Endothelial cell of umbilical vein (primary cell): ENCODE results near the gene THY1. TPM values are rescaled to one million over a fixed set of nuclear protein-coding genes. Genes with fewer than 3 reads are reported as not detected.

Experiments used
- BruUV-seq: library from RNA; stranded (reverse); fragments of 400-500 nt; replicated peaks from 2 replicates; lab custom pipeline; 2021; lab: Mats Ljungman, UMichigan
- CTCF ChIA-PET: fragments of 300-600, 350-600 bp; sonication (Branson Sonifier 250); formaldehyde crosslinking; loops from one replicate; lab custom pipeline; 2021; ENCODE audit warnings: antibody characterized with exemption, inconsistent platforms; lab: Charles Lee
- POLR2A ChIA-PET: fragments of 300-600, 350-600 bp; sonication (Branson Sonifier 250); formaldehyde crosslinking; loops from one replicate; lab custom pipeline; 2021; ENCODE audit warnings: antibody characterized with exemption, inconsistent platforms; lab: Charles Lee
- DNase-seq: peaks from one replicate; pipeline ENCODE4 v3.0.0-alpha.2; 2011; ENCODE audit warnings: low read depth, low spot score
- FAIRE-seq: peaks from 2 replicates; lab custom pipeline; 2011; peaks lifted over from hg19 to GRCh38; lab: Jason Lieb, UNC
- H2AFZ ChIP-seq: 2 replicates; pipeline ENCODE4 v1.6.0; 2012; ENCODE audit warnings: low read depth, low read length, control low read depth, inconsistent platforms
- H3K27ac ChIP-seq: 2 replicates; pipeline ENCODE4 v1.5.1; 2011; ENCODE audit warnings: low read depth, mild to moderate bottlenecking, control low read depth, low read length, moderate library complexity; ENCODE audit not compliant: insufficient read depth
- H3K27me3 ChIP-seq, 2 experiments: 2 replicates each; pipeline versions ENCODE4 v1.6.0 to v1.6.1; 2011; ENCODE audit warnings: low read length in 2 of 2, mixed read lengths in 1 of 2; ENCODE audit not compliant: control insufficient read depth in 2 of 2, insufficient read depth in 2 of 2
- H3K36me3 ChIP-seq, 2 experiments: 2 replicates in 1 of 2; 3 replicates in 1 of 2; pipeline ENCODE4 v1.5.1; 2011; ENCODE audit warnings: low read length in 2 of 2, mild to moderate bottlenecking in 1 of 2, moderate library complexity in 1 of 2; ENCODE audit not compliant: control insufficient read depth in 2 of 2, insufficient read depth in 2 of 2; ENCODE audit errors: extremely low read depth in 1 of 2
- H3K4me1 ChIP-seq: 3 replicates; pipeline ENCODE4 v1.5.1; 2011; ENCODE audit warnings: mild to moderate bottlenecking, low read length; ENCODE audit not compliant: control insufficient read depth, insufficient read depth; ENCODE audit errors: extremely low read depth
- H3K4me2 ChIP-seq: 2 replicates; pipeline ENCODE4 v1.6.1; 2011; ENCODE audit warnings: low read length, control low read depth, mixed read lengths; ENCODE audit not compliant: insufficient read depth
- H3K4me3 ChIP-seq, 3 experiments: fragments of 200-600 bp in 1 of 3; sonication (generic), shearing (Covaris generic) in 1 of 3; replicated peaks in 1 of 3; 2 replicates each; pipeline ENCODE4 v1.5.1; 2011 to 2016; ENCODE audit warnings: control low read depth in 3 of 3, low read length in 3 of 3, mild to moderate bottlenecking in 2 of 3, inconsistent platforms in 1 of 3, low read depth in 1 of 3, moderate library complexity in 1 of 3; ENCODE audit not compliant: insufficient read depth in 1 of 3
- H3K79me2 ChIP-seq: 2 replicates; pipeline ENCODE4 v1.6.0; 2012; ENCODE audit warnings: low read length, inconsistent platforms; ENCODE audit not compliant: control insufficient read depth, insufficient read depth
- H3K9ac ChIP-seq: replicated peaks from 2 replicates; pipeline ENCODE3; 2011; ENCODE audit warnings: low read length, control low read depth; ENCODE audit not compliant: insufficient read depth; ENCODE audit errors: extremely low read depth
- H3K9me1 ChIP-seq: replicated peaks from 3 replicates; pipeline ENCODE4 v1.6.0; 2011; ENCODE audit warnings: mild to moderate bottlenecking, low read length; ENCODE audit not compliant: control insufficient read depth, insufficient read depth; ENCODE audit errors: extremely low read depth
- H3K9me3 ChIP-seq: replicated peaks from 2 replicates; pipeline ENCODE4 v1.5.1; 2012; ENCODE audit warnings: low read length, inconsistent platforms; ENCODE audit not compliant: control insufficient read depth, insufficient read depth
- H4K20me1 ChIP-seq: replicated peaks from 2 replicates; pipeline ENCODE3; 2011; ENCODE audit warnings: mild to moderate bottlenecking, low read length; ENCODE audit not compliant: control insufficient read depth, insufficient read depth; ENCODE audit errors: extremely low read depth
- FOS ChIP-seq: IDR thresholded peaks from 2 replicates; pipeline ENCODE4 v1.6.1; 2011; ENCODE audit warnings: mild to moderate bottlenecking, low read length, moderate library complexity, borderline replicate concordance; ENCODE audit not compliant: insufficient read depth
- GATA2 ChIP-seq: IDR thresholded peaks from 2 replicates; pipeline ENCODE4 v1.7.0; 2011; ENCODE audit warnings: low read depth, mild to moderate bottlenecking, moderate library complexity, mixed read lengths, low read length; ENCODE audit not compliant: insufficient read length, insufficient read depth
- JUN ChIP-seq: IDR thresholded peaks from 2 replicates; pipeline ENCODE4 v1.6.1; 2011; ENCODE audit warnings: borderline replicate concordance, low read depth; ENCODE audit not compliant: insufficient read length, insufficient read depth
- MAX ChIP-seq: IDR thresholded peaks from 2 replicates; pipeline ENCODE4 v1.6.1; 2011; ENCODE audit not compliant: insufficient read depth, insufficient read length
- dilution Hi-C: fragments of 300-500 bp; cut with MboI; formaldehyde crosslinking; loops from one replicate; pipeline ENCODE4 v1.15.0; 2019; ENCODE audit warnings: low sequenced_read_pairs; ENCODE audit not compliant: extremely low pct_ligation_motif_present
- intact Hi-C: fragments of 100-400 bp; cut with micrococcal nuclease; formaldehyde crosslinking; loops from one replicate; pipeline ENCODE4 v1.10.0; 2022
- polyA plus RNA-seq, 4 experiments: library from polyadenylated mRNA; depleted of rRNA in 3 of 4; stranded (reverse) in 3 of 4; unstranded in 1 of 4; fragments of >200 nt; gene quantifications; 2 replicates each; pipeline versions ENCODE4 v1.2.1 to v1.2.3, GENCODE V29; 2011 to 2012; ENCODE audit warnings: missing spikeins in 1 of 4
- total RNA-seq: library from RNA; stranded (reverse); gene quantifications from 2 replicates; pipeline ENCODE4 v1.2.3, GENCODE V29; 2021

Gene THY1
- total and polyA plus RNA-seq, 2 donors (not counting 3 experiments of a cell fraction or from before 2014, with no cell fraction given) = 0.75 to 1.4 TPM

- FAIRE-seq (no peak), DNase-seq (no peak)
- no peak for TF ChIP-seq FOS
- H3K9me1 ChIP-seq = no peaks in the 10 kb centered on the region
- dilution Hi-C loops = no loop called here
- BruUV-seq = no TSS peak
- ChIA-PET POLR2A (no interaction called here), CTCF (interaction anchor here (0.8 to 9.3 kb wide), 3 partner anchors 18 to 40 kb away, joined by 3 to 154 read pairs (median 44); partner anchors contain the start of gene C1QTNF5)
- H3K79me2 ChIP-seq = no peaks in the 10 kb centered on the region
- H3K9ac ChIP-seq = no peak overlapping the region
- H3K4me3 ChIP-seq = no peak overlapping the region
- no peak overlapping the region for H2AFZ ChIP-seq
- H3K27me3 ChIP-seq = peaks cover 7 to 10% of the 10 kb centered on the region in 2 experiments
- no peaks in the 10 kb centered on the region for H4K20me1 ChIP-seq
- H3K9me3 ChIP-seq = no peaks in the 10 kb centered on the region
- intact Hi-C loops = no loop called here
- H3K36me3 ChIP-seq = no peaks in the 10 kb centered on the region
- H3K4me1 ChIP-seq = peaks cover 10% of the 10 kb centered on the region
- no peak overlapping the region for H3K27ac ChIP-seq
- H3K4me2 ChIP-seq = no peak overlapping the region
Observed at GRCh38 chr11:119378851-119379465, 44.0 kb downstream of the THY1 start.

- Histone ChIP-seq H3K9me1 (no peaks in the 10 kb centered on the region), H2AFZ (no peak overlapping the region), H3K27ac (no peak overlapping the region), H3K36me3 (no peaks in the 10 kb centered on the region), H3K27me3 (peaks cover 2 to 7% of the 10 kb centered on the region in 2 experiments), H3K4me1 (peaks cover 10% of the 10 kb centered on the region), H3K9me3 (no peaks in the 10 kb centered on the region), H3K9ac (no peak overlapping the region), H3K4me3 (no peak overlapping the region), H3K4me2 (no peak overlapping the region), H3K79me2 (no peaks in the 10 kb centered on the region), H4K20me1 (no peaks in the 10 kb centered on the region)
- dilution Hi-C loops = no loop called here
- BruUV-seq = no TSS peak
- CTCF ChIA-PET = interaction anchor here (4.6 to 11.7 kb wide), 3 partner anchors 22 to 39 kb away, joined by 44 to 154 read pairs (median 134); partner anchors contain the start of gene C1QTNF5
- FAIRE-seq (no peak), DNase-seq (no peak)
- POLR2A ChIA-PET = no interaction called here
- intact Hi-C loops = no loop called here
- no peak for TF ChIP-seq JUN
- TF ChIP-seq GATA2 = no peak
- no peak for TF ChIP-seq FOS
- no peak for TF ChIP-seq MAX
Observed at GRCh38 chr11:119377961-119378667, 44.9 kb downstream of the THY1 start.
